ENCODE data around the gene FSD2. TPM values are rescaled to one million over a fixed set of nuclear protein-coding genes. Genes with fewer than 3 reads are reported as not detected.
A peak's percentile ranks its signal among the peaks of the same experiment; 100 is the strongest.

The FSD2 gene
- total and polyA plus RNA-seq, 9 of the 15 experiments (the other 6 are each of a cell fraction or from before 2014, with no cell fraction given), result 0.01 to 0.06 TPM; not detected in 7

DNA sequence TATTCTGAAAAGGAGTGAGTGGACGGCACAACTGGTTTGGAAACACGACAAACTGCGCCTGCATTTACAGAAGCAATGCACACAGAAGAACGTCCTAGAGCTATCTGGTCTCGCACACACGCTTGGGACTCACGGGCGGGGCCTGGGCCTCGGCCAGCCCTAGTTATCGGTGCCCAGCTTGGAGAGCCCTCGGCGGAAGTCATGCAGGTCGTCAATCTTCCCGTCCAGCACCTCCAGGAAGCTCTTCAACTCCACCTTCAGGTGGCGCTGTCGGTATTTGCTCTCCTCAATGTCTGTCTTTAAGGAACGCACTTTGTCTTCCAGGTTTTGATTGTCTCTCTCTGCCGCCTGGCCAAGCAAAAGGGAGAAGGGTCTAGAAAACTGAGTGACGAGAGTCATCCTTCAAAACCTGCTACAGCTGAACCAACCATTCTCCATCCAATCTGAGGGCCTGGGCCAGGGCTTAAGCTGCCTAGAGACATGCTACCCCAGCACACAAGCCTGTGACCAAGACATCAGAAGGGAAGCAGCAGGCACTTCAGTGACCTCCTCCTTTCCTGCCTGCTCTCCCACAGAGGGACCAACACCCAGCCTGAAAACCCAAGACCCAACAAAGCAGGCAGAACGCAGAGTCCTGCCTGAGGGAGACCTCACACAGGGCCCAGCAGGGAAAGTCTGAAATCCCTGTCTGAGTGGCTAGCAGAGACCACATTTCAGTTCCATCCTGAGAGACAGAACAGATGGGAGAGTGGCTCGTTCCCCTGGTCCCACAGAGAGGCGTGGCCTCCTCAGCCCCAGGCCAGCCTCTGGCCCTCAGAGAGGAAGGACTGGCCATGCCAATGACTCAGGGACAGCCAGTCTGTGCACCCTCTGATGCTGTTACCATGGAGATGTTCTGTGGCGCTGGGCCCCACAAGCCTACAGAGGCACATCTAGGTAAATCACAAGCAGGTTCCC, 44.0 kb upstream of the FSD2 start (continued):
- TF ChIP-seq ZBTB49 (CRISPR knock-in tag; IDR thresholded peaks at IDR 0.05; ENCODE audit: borderline replicate concordance), result no peak
- 0 out of 2 replicates have a peak, but pooled peaks have one; percentile 7 for TF ChIP-seq CREB3 (tag; conservative IDR thresholded peaks at IDR 0.05; ENCODE audit: low read depth)
- TF ChIP-seq ZBTB7A (IDR thresholded peaks at IDR 0.05; ENCODE audit: borderline replicate concordance, control insufficient read depth, low read depth, low read length), result no peak; the same call in 1 of the 2 replicates
- no peak for TF ChIP-seq SP2 (IDR thresholded peaks at IDR 0.05; ENCODE audit: extremely low read depth, low read depth, low read length, poor library complexity, severe bottlenecking)
- TF ChIP-seq SMARCA4 (IDR thresholded peaks at IDR 0.05), result peak; percentile 94
- no peak for TF ChIP-seq ZNF778 (CRISPR knock-in tag; IDR thresholded peaks at IDR 0.05)
- TF ChIP-seq NFIC (IDR thresholded peaks at IDR 0.05), result peak; percentile 97
- peak; percentile 47 for TF ChIP-seq MITF (IDR thresholded peaks at IDR 0.05)
- TF ChIP-seq FOXO4 (CRISPR knock-in tag; IDR thresholded peaks at IDR 0.05), result no peak
- TF ChIP-seq ZBED1 (IDR thresholded peaks at IDR 0.05), result no peak; the same call in 1 of the 2 replicates
- no peak for TF ChIP-seq ZFX (CRISPR knock-in tag; IDR thresholded peaks at IDR 0.05)
- no peak for TF ChIP-seq RBM34 (IDR thresholded peaks at IDR 0.05; ENCODE audit: borderline replicate concordance, insufficient read depth, low read length)
